Measurements from ENCODE around the gene KCTD17. TPM values are rescaled to one million over a fixed set of nuclear protein-coding genes. Genes with fewer than 3 reads are reported as not detected.

Gene KCTD17
- total and polyA plus RNA-seq, 3 experiments from 2014 or later, result 12.9 to 44.8 (median 40.8) TPM

DNA sequence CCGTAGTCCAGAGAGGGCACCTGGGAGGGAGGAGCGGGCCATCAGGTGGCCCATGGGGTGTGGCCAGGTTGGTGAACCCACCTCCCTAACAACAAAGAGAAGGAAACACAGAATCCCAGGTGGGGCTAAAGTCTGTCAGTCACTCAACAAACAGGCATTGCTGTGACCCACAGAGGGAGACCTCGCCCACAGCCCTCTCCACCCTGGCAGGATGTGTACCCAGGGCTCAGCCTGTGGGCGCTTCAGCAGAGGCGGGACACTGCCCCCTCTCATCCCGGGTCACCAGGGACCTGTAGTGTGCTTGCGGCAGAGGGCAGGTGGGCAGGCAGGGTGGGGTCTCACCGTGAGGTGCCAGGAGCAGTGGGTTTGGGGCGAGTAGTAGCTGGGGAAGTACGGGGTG, 32.8 kb downstream of the KCTD17 start:
- Histone ChIP-seq H3K36me3 (ENCODE audit: insufficient read depth, low read length) (no peaks in the 10 kb centered on the region), H3K9me3 (ENCODE audit: low read length) (no peaks in the 10 kb centered on the region), H3K4me3 (ENCODE audit: low read length) (no peak overlapping the region), H3K27ac (ENCODE audit: low read depth, low read length) (no peak overlapping the region), H3K27me3 (ENCODE audit: insufficient read depth, low read length, poor library complexity, severe bottlenecking) (no peaks in the 10 kb centered on the region), H3K4me1 (ENCODE audit: insufficient read depth, low read length) (peaks cover 21% of the 10 kb centered on the region)
- Mint-ChIP-seq H3K9me3 (no peaks in the 10 kb centered on the region), H3K4me3 (no peak overlapping the region), H3K27me3 (no peaks in the 10 kb centered on the region), H3K36me3 (no peaks in the 10 kb centered on the region), H3K27ac (peak overlapping the region in 1 of 8 donors; percentile 29), H3K4me1 (peaks cover 12 to 20% (median 14%) of the 10 kb centered on the region in 3 donors)
- ChIA-PET CTCF (interaction anchor here (0.6 to 1.0 kb wide), 2 partner anchors 8 to 116 kb away, joined by 3 read pairs; no protein-coding TSS in a partner anchor), POLR2A (no interaction called here)
- DNase-seq, result no peak

DNA sequence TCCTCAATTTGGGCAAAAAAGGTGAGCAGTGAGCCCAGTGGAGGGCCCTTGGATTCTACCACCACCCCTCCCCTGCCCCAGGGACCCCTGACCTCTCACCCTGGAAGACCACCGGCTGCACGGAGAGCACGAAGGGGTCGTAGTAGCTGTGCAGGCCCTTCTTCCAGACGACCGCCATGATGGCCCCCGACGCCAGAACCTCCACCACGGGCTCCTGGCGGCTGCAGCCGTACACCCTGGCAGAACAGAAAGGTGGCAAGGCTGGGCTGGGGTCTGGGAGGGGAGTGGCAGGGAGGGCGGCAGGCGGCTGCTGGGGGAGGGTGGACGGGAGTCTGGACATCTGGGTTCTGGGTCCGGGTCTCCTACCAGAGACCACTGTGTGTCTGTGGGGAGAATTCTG, 34.6 kb downstream of the KCTD17 start:
- H3K9me3 ChIP-seq (ENCODE audit: low read length), result no peaks in the 10 kb centered on the region
- Mint-ChIP-seq H3K4me3 (peak overlapping the region in 1 of 7 donors; percentile 48), H3K27me3 (peaks cover 0 to 2% of the 10 kb centered on the region in 2 donors), H3K27ac (no peak overlapping the region), H3K4me1 (peaks cover 0 to 5% (median 3%) of the 10 kb centered on the region in 3 donors), H3K9me3 (no peaks in the 10 kb centered on the region), H3K36me3 (no peaks in the 10 kb centered on the region)
- CTCF ChIA-PET, result no interaction called here
- peaks cover 3% of the 10 kb centered on the region for H3K4me1 ChIP-seq (ENCODE audit: insufficient read depth, low read length)
- no peak overlapping the region for H3K27ac ChIP-seq (ENCODE audit: low read depth, low read length)
- H3K36me3 ChIP-seq (ENCODE audit: insufficient read depth, low read length), result no peaks in the 10 kb centered on the region
- POLR2A ChIA-PET, result no interaction called here
- H3K4me3 ChIP-seq (ENCODE audit: low read length), result no peak overlapping the region
- no peak for DNase-seq
- H3K27me3 ChIP-seq (ENCODE audit: insufficient read depth, low read length, poor library complexity, severe bottlenecking), result no peaks in the 10 kb centered on the region

DNA sequence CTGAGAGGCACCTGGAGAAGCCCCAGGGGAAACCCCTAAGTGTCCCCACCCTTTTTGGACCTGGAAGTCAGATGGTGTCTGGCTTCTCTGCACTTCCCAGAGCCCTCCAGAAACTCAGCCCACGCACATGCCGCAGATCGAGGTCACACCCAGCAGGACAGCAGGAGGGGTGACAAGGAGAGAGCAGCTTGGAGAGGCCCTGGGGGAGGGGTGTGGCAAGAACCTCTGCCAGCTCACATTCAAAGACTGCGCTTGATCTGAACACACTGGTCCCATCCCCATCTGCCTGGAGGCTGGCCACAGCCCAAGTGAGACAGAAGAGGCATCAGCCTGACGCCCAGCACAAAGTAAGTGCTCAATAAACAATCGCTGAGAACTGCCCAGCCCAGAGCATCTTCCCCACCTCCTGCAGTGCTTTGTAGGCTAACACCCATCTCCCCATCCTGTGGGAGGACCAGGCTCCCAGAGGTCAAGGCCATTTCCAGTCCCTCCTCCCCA, 36.6 kb downstream of the KCTD17 start:
- H3K4me1 Mint-ChIP-seq, result no peaks in the 10 kb centered on the region
- no peaks in the 10 kb centered on the region for H3K9me3 ChIP-seq (ENCODE audit: low read length)
- H3K4me3 ChIP-seq (ENCODE audit: low read length), result no peak overlapping the region
- H3K4me3 Mint-ChIP-seq, result no peak overlapping the region
- no peaks in the 10 kb centered on the region for H3K9me3 Mint-ChIP-seq
- no peak overlapping the region for H3K27ac ChIP-seq (ENCODE audit: low read depth, low read length)
- H3K36me3 Mint-ChIP-seq, result no peaks in the 10 kb centered on the region
- H3K27ac Mint-ChIP-seq, result peak overlapping the region in 1 of 8 donors; percentile 18
- H3K27me3 Mint-ChIP-seq, result peaks cover 2 to 3% of the 10 kb centered on the region in 2 donors
- POLR2A ChIA-PET, result no interaction called here
- H3K36me3 ChIP-seq (ENCODE audit: insufficient read depth, low read length), result no peaks in the 10 kb centered on the region
- CTCF ChIA-PET, result interaction anchor here (1.7 kb wide), 1 partner anchor 110 kb away, joined by 3 read pairs; no protein-coding TSS in a partner anchor
- no peaks in the 10 kb centered on the region for H3K4me1 ChIP-seq (ENCODE audit: insufficient read depth, low read length)
- DNase-seq, result no peak
- H3K27me3 ChIP-seq (ENCODE audit: insufficient read depth, low read length, poor library complexity, severe bottlenecking), result no peaks in the 10 kb centered on the region

DNA sequence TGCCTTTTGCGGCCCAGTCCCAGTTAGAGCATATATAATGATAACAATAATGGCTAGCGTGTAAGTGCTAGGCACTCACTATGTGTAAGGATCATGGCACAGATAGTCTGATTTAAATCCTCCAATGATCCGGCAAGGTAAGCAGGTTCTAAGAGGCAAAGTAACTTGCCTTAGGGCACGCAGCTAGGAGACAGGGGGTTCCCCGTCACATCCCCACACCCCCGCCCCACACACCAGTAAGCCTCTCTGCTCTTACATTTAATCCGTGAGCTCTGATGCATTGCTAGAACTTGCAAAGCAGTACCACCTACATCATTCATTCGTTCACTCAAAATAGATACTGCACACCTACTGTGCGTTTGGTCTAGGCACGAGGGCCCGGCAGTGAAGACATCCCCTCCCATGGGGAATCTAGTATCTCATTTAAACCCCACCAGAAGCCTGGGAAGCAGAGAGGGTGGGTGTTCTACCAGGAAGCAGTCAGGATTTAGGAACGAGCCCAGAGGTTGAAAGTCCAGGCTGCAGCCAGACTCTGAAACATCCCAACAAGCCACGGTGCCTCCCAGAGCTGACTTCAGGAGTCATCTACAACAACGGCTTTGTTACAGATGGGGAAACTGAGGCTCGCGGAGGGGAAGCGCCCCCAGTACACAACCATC, 37.3 kb downstream of the KCTD17 start:
- Histone ChIP-seq H3K4me1 (ENCODE audit: insufficient read depth, low read length) (no peaks in the 10 kb centered on the region), H3K4me3 (ENCODE audit: low read length) (no peak overlapping the region), H3K27me3 (ENCODE audit: insufficient read depth, low read length, poor library complexity, severe bottlenecking) (no peaks in the 10 kb centered on the region), H3K36me3 (ENCODE audit: insufficient read depth, low read length) (no peaks in the 10 kb centered on the region), H3K9me3 (ENCODE audit: low read length) (no peaks in the 10 kb centered on the region), H3K27ac (ENCODE audit: low read depth, low read length) (no peak overlapping the region)
- peak overlapping the region in 3 of 8 donors; percentile 0 to 19 (median 18) for H3K27ac Mint-ChIP-seq
- peaks cover 2 to 3% of the 10 kb centered on the region in 2 donors for H3K27me3 Mint-ChIP-seq
- H3K4me1 Mint-ChIP-seq, result no peaks in the 10 kb centered on the region
- POLR2A ChIA-PET, result no interaction called here
- CTCF ChIA-PET, result interaction anchor here (1.7 kb wide), 1 partner anchor 109 kb away, joined by 3 read pairs; no protein-coding TSS in a partner anchor
- H3K9me3 Mint-ChIP-seq, result no peaks in the 10 kb centered on the region
- no peak for DNase-seq
- no peaks in the 10 kb centered on the region for H3K36me3 Mint-ChIP-seq
- no peak overlapping the region for H3K4me3 Mint-ChIP-seq

DNA sequence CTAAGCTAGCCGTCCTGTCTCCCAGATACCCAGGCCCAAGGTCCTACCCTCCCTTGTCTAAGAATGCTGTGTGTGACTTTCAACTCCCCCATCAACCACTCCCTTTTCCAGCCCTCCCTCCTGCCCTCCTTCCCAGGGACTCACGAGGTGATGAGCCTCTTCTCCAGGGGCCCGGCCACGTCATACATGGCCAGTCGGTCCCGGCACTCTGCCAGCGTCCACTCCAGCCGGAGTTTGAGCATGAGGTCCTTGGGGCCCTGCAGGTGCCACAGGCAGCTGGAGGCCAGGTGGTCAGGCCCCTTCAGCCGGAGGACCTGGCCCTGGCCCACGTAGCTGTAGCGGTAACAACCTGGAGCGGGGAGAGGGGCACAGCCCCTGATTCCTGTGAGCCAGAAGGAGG, 37.9 kb downstream of the KCTD17 start:
- Histone ChIP-seq H3K27ac (ENCODE audit: low read depth, low read length) (no peak overlapping the region), H3K4me1 (ENCODE audit: insufficient read depth, low read length) (no peaks in the 10 kb centered on the region), H3K27me3 (ENCODE audit: insufficient read depth, low read length, poor library complexity, severe bottlenecking) (no peaks in the 10 kb centered on the region), H3K9me3 (ENCODE audit: low read length) (no peaks in the 10 kb centered on the region), H3K36me3 (ENCODE audit: insufficient read depth, low read length) (no peaks in the 10 kb centered on the region), H3K4me3 (ENCODE audit: low read length) (no peak overlapping the region)
- DNase-seq, result no peak
- peaks cover 0 to 2% (median 0%) of the 10 kb centered on the region in 3 donors for H3K4me1 Mint-ChIP-seq
- ChIA-PET POLR2A (no interaction called here), CTCF (interaction anchor here (1.5 kb wide), 1 partner anchor 110 kb away, joined by 4 read pairs; no protein-coding TSS in a partner anchor)
- no peak overlapping the region for H3K27ac Mint-ChIP-seq
- no peaks in the 10 kb centered on the region for H3K9me3 Mint-ChIP-seq
- H3K27me3 Mint-ChIP-seq, result peaks cover 5 to 6% of the 10 kb centered on the region in 2 donors
- H3K36me3 Mint-ChIP-seq, result peaks cover 0 to 3% (median 0%) of the 10 kb centered on the region in 3 donors
- no peak overlapping the region for H3K4me3 Mint-ChIP-seq

DNA sequence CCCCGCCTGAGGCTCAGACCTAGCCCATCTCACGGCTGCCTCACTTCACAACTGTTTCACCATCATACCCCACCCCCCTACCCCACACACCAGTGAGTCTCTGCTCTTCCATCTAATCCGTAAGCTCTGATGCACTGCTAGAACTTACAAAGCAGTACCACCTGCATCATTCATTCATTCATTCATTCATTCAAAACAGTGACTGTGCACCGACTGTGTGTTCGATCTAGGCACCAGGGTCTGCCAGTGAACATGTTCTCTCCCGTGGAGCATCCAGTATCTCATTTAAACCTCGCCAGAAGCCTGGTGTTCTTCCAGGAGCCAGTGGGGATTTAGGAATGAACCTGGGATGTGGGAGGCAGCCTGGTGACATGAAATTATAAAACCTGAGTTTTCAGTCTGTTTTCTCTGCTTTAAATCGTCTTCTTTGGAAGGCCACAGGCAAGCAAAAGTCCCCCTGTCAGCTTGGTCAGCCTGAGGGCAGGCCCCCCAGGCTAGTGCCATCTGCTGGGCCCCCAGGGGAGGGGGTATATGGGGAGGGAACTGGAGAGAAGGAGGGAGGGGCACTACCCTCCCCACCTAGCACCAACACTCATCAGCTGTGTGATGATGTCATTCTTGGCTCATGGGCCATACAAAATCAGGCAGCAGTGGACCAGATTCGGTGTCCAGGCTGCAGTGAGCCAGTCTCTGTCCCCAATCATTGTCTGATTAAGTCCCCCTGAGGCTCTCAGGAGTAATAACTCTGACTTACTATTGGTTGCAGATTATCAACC, 39.6 kb downstream of the KCTD17 start:
- no peak for DNase-seq
- Mint-ChIP-seq H3K27ac (peak overlapping the region in 1 of 8 donors; percentile 5), H3K4me1 (peaks cover 3 to 6% (median 5%) of the 10 kb centered on the region in 3 donors), H3K27me3 (peaks cover 8 to 16% of the 10 kb centered on the region in 2 donors), H3K4me3 (no peak overlapping the region), H3K9me3 (no peaks in the 10 kb centered on the region), H3K36me3 (peaks cover 0 to 6% (median 0%) of the 10 kb centered on the region in 3 donors)
- ChIA-PET CTCF (interaction anchor here (1.5 kb wide), 1 partner anchor 108 kb away, joined by 4 read pairs; no protein-coding TSS in a partner anchor), POLR2A (no interaction called here)
- Histone ChIP-seq H3K27me3 (ENCODE audit: insufficient read depth, low read length, poor library complexity, severe bottlenecking) (no peaks in the 10 kb centered on the region), H3K4me1 (ENCODE audit: insufficient read depth, low read length) (no peaks in the 10 kb centered on the region), H3K9me3 (ENCODE audit: low read length) (no peaks in the 10 kb centered on the region), H3K27ac (ENCODE audit: low read depth, low read length) (no peak overlapping the region), H3K4me3 (ENCODE audit: low read length) (no peak overlapping the region), H3K36me3 (ENCODE audit: insufficient read depth, low read length) (no peaks in the 10 kb centered on the region)

DNA sequence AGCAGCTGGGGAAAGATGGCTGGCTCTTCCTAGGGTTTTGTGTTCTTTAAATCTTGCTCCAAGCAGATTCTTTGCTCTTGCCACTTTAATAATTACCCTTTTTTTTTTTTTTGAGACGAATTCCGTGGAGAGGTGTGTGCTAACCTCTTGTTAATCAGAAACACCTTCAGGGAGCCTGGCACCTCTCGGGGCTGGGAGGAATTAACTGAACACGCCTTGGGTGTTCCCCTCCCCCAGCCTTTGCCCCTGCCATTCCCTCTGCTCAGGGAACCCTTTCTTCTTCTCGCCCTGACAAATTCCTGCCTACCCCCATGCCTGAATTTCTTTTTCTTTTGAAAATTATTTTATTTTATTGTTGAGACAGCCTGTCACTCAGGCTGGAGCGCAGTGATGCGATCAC, 40.5 kb downstream of the KCTD17 start:
- ChIA-PET CTCF (interaction anchor here (1.5 kb wide), 1 partner anchor 21 kb away, joined by 3 read pairs; no protein-coding TSS in a partner anchor), POLR2A (no interaction called here)
- Mint-ChIP-seq H3K9me3 (no peaks in the 10 kb centered on the region), H3K27me3 (peaks cover 8 to 22% of the 10 kb centered on the region in 2 donors), H3K27ac (no peak overlapping the region), H3K36me3 (peaks cover 0 to 6% (median 0%) of the 10 kb centered on the region in 3 donors), H3K4me1 (peaks cover 3 to 6% (median 5%) of the 10 kb centered on the region in 3 donors), H3K4me3 (no peak overlapping the region)
- H3K4me3 ChIP-seq (ENCODE audit: low read length), result no peak overlapping the region
- H3K9me3 ChIP-seq (ENCODE audit: low read length), result no peaks in the 10 kb centered on the region
- DNase-seq, result no peak
- H3K27me3 ChIP-seq (ENCODE audit: insufficient read depth, low read length, poor library complexity, severe bottlenecking), result no peaks in the 10 kb centered on the region
- no peaks in the 10 kb centered on the region for H3K36me3 ChIP-seq (ENCODE audit: insufficient read depth, low read length)
- no peak overlapping the region for H3K27ac ChIP-seq (ENCODE audit: low read depth, low read length)
- H3K4me1 ChIP-seq (ENCODE audit: insufficient read depth, low read length), result no peaks in the 10 kb centered on the region

DNA sequence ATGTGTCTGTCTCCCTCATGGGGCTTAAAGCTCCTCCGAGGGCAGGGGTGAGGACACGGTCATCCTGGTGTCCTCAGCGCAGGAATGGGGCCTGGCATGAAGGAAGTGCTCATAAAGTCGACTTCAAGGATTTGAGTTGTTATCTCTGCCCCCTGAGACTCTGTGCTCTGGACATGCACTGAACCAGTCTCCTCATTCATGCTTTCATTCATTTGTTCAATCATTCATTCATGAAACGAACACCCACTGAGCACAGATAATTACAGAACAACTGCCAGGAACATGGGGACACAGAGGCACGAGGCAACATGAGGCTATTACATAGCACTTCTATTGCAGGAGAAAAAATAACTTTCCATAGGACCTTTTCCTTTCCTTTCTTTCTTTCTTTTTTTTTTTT, 41.5 kb downstream of the KCTD17 start:
- H3K27me3 ChIP-seq (ENCODE audit: insufficient read depth, low read length, poor library complexity, severe bottlenecking), result no peaks in the 10 kb centered on the region
- DNase-seq, result no peak
- H3K36me3 ChIP-seq (ENCODE audit: insufficient read depth, low read length), result no peaks in the 10 kb centered on the region
- POLR2A ChIA-PET, result no interaction called here
- no peak overlapping the region for H3K27ac ChIP-seq (ENCODE audit: low read depth, low read length)
- H3K9me3 Mint-ChIP-seq, result no peaks in the 10 kb centered on the region
- H3K27me3 Mint-ChIP-seq, result peaks cover 8 to 24% of the 10 kb centered on the region in 2 donors
- H3K4me1 Mint-ChIP-seq, result peaks cover 3 to 6% (median 5%) of the 10 kb centered on the region in 3 donors
- peaks cover 0 to 6% (median 0%) of the 10 kb centered on the region in 3 donors for H3K36me3 Mint-ChIP-seq
- no peak overlapping the region for H3K4me3 Mint-ChIP-seq
- no peaks in the 10 kb centered on the region for H3K9me3 ChIP-seq (ENCODE audit: low read length)
- no peak overlapping the region for H3K27ac Mint-ChIP-seq
- H3K4me3 ChIP-seq (ENCODE audit: low read length), result no peak overlapping the region
- CTCF ChIA-PET, result interaction anchor here (1.5 kb wide), 1 partner anchor 20 kb away, joined by 3 read pairs; no protein-coding TSS in a partner anchor
- H3K4me1 ChIP-seq (ENCODE audit: insufficient read depth, low read length), result no peaks in the 10 kb centered on the region

All from CD8-positive, alpha-beta memory T cell (primary cell).